H9 (cell line): Measurements from ENCODE around the gene AANAT. TPM values are rescaled to one million over a fixed set of nuclear protein-coding genes. Genes with fewer than 3 reads are reported as not detected.

Source experiments
- DNase-seq: peaks from one replicate; pipeline ENCODE4 v3.0.0-alpha.2; 2017
- H2AFZ ChIP-seq: one replicate; pipeline ENCODE4 v1.6.1; 2013; ENCODE audit warnings: mild to moderate bottlenecking, low read length, control low read depth, moderate library complexity
- H2AK5ac ChIP-seq: 2 replicates; pipeline ENCODE4 v1.6.1; 2013; ENCODE audit warnings: low read length, control low read depth, mixed read lengths; ENCODE audit not compliant: insufficient read length
- H2BK120ac ChIP-seq: one replicate; pipeline ENCODE4 v1.6.1; 2013; ENCODE audit warnings: low read depth, mild to moderate bottlenecking, low read length, control low read depth, inconsistent platforms; ENCODE audit not compliant: poor library complexity, severe bottlenecking
- H2BK12ac ChIP-seq: 2 replicates; pipeline ENCODE4 v1.6.1; 2013; ENCODE audit warnings: low read length, control low read depth, mixed read lengths, low read depth; ENCODE audit not compliant: insufficient read length
- H2BK15ac ChIP-seq: 2 replicates; pipeline ENCODE4 v1.6.1; 2013; ENCODE audit warnings: low read depth, low read length, control low read depth
- H2BK20ac ChIP-seq: one replicate; pipeline ENCODE4 v1.6.1; 2013; ENCODE audit warnings: low read depth, mild to moderate bottlenecking, low read length, control low read depth, inconsistent platforms; ENCODE audit not compliant: poor library complexity, severe bottlenecking
- H2BK5ac ChIP-seq: 2 replicates; pipeline ENCODE4 v1.6.1; 2013; ENCODE audit warnings: low read length, control low read depth, mixed read lengths; ENCODE audit not compliant: insufficient read length
- H3K14ac ChIP-seq: 2 replicates; pipeline ENCODE4 v1.6.1; 2013; ENCODE audit warnings: low read length, control low read depth; ENCODE audit not compliant: insufficient read depth
- H3K18ac ChIP-seq: 2 replicates; pipeline ENCODE4 v1.6.1; 2013; ENCODE audit warnings: low read depth, mild to moderate bottlenecking, mixed read lengths, low read length, control low read depth; ENCODE audit not compliant: insufficient read length
- H3K23ac ChIP-seq: 2 replicates; pipeline ENCODE4 v1.6.1; 2013; ENCODE audit warnings: low read length, control low read depth, mixed read lengths, low read depth; ENCODE audit not compliant: insufficient read length
- H3K23me2 ChIP-seq: 2 replicates; pipeline ENCODE4 v1.6.1; 2013; ENCODE audit warnings: low read depth, mild to moderate bottlenecking, mixed read lengths, low read length, control low read depth; ENCODE audit not compliant: insufficient read length, poor library complexity, severe bottlenecking
- H3K27ac ChIP-seq: 2 replicates; pipeline ENCODE4 v1.5.1; 2013; ENCODE audit warnings: low read length, control low read depth, mixed read lengths, low read depth; ENCODE audit not compliant: insufficient read length
- H3K27me3 ChIP-seq: 2 replicates; pipeline ENCODE4 v1.6.1; 2013; ENCODE audit warnings: low read length, control low read depth, inconsistent platforms; ENCODE audit not compliant: insufficient read depth
- H3K4ac ChIP-seq: 2 replicates; pipeline ENCODE4 v1.6.1; 2013; ENCODE audit warnings: low read depth, mild to moderate bottlenecking, control low read depth, inconsistent platforms, low read length, moderate library complexity
- H3K4me1 ChIP-seq: 2 replicates; pipeline ENCODE4 v1.6.1; 2013; ENCODE audit warnings: low read length, control low read depth, inconsistent platforms; ENCODE audit not compliant: insufficient read depth
- H3K4me2 ChIP-seq: 2 replicates; pipeline ENCODE4 v1.6.1; 2013; ENCODE audit warnings: low read length, control low read depth, mixed read lengths; ENCODE audit not compliant: insufficient read length, insufficient read depth
- H3K56ac ChIP-seq: 2 replicates; pipeline ENCODE4 v1.6.1; 2013; ENCODE audit warnings: low read depth, mild to moderate bottlenecking, mixed read lengths, low read length, control low read depth; ENCODE audit not compliant: insufficient read length
- H3K79me1 ChIP-seq: 2 replicates; pipeline ENCODE4 v1.6.1; 2013; ENCODE audit warnings: low read depth, mild to moderate bottlenecking, moderate library complexity, low read length, control low read depth, inconsistent platforms; ENCODE audit not compliant: insufficient read depth, poor library complexity, severe bottlenecking
- H3K79me2 ChIP-seq: 2 replicates; pipeline ENCODE4 v1.6.1; 2013; ENCODE audit warnings: low read length, control low read depth, inconsistent platforms; ENCODE audit not compliant: insufficient read depth
- H3K9ac ChIP-seq: 2 replicates; pipeline ENCODE4 v1.6.1; 2013; ENCODE audit warnings: low read length, control low read depth, mixed read lengths; ENCODE audit not compliant: insufficient read length; ENCODE audit errors: extremely low read depth
- H3K9me3 ChIP-seq: one replicate; pipeline ENCODE4 v1.6.1; 2013; ENCODE audit warnings: low read depth, low read length, inconsistent platforms; ENCODE audit not compliant: control insufficient read depth
- H3T11ph ChIP-seq: one replicate; pipeline ENCODE4 v1.6.1; 2013; ENCODE audit warnings: mild to moderate bottlenecking, low read length, control low read depth, inconsistent platforms
- H4K20me1 ChIP-seq: one replicate; pipeline ENCODE4 v1.6.1; 2013; ENCODE audit not compliant: control insufficient read depth, insufficient read length, insufficient read depth
- H4K5ac ChIP-seq: 2 replicates; pipeline ENCODE4 v1.6.1; 2013; ENCODE audit warnings: low read depth, mild to moderate bottlenecking, mixed read lengths, low read length, control low read depth; ENCODE audit not compliant: insufficient read length
- H4K8ac ChIP-seq: replicated peaks from 2 replicates; pipeline ENCODE4 v1.6.1; 2013; ENCODE audit warnings: low read length, control low read depth, mixed read lengths, low read depth; ENCODE audit not compliant: insufficient read length
- H4K91ac ChIP-seq: 2 replicates; pipeline ENCODE4 v1.6.1; 2013; ENCODE audit warnings: low read depth, mild to moderate bottlenecking, moderate library complexity, mixed read lengths, low read length, control low read depth; ENCODE audit not compliant: insufficient read length
- H3K27ac Mint-ChIP-seq, 3 experiments: 2 replicates in 2 of 3; 3 replicates in 1 of 3; pipeline ENCODE4 v1.8.0; 2020 to 2021; ENCODE audit warnings: mixed read lengths in 3 of 3, mild to moderate bottlenecking in 1 of 3, moderate library complexity in 1 of 3
- H3K27me3 Mint-ChIP-seq: 2 replicates; pipeline ENCODE4 v1.8.0; 2021; ENCODE audit warnings: low read depth, mild to moderate bottlenecking, moderate library complexity, mixed read lengths
- H3K36me3 Mint-ChIP-seq, 3 experiments: 2 replicates in 2 of 3; 3 replicates in 1 of 3; pipeline ENCODE4 v1.8.0; 2020 to 2021; ENCODE audit warnings: low read depth in 3 of 3, mixed read lengths in 3 of 3; ENCODE audit not compliant: insufficient read depth in 1 of 3
- H3K4me1 Mint-ChIP-seq, 2 experiments: 2 replicates each; pipeline ENCODE4 v1.8.0; 2020; ENCODE audit warnings: mixed read lengths in 2 of 2
- H3K4me3 Mint-ChIP-seq, 2 experiments: 2 replicates in 1 of 2; 3 replicates in 1 of 2; pipeline ENCODE4 v1.8.0; 2020 to 2021; ENCODE audit warnings: mild to moderate bottlenecking in 2 of 2, mixed read lengths in 2 of 2, moderate library complexity in 1 of 2
- H3K9me3 Mint-ChIP-seq, 2 experiments: 2 replicates in 1 of 2; 3 replicates in 1 of 2; pipeline ENCODE4 v1.8.0; 2020; ENCODE audit warnings: mild to moderate bottlenecking in 2 of 2, mixed read lengths in 2 of 2, moderate library complexity in 1 of 2
- CTCF ChIP-seq: fragments of 200-600 bp; sonication (generic); conservative IDR thresholded peaks from 3 replicates; pipeline ENCODE4 v1.8.0; 2021; ENCODE audit warnings: antibody characterized with exemption, mild to moderate bottlenecking
- WGBS: extraction: QIAGEN DNeasy Blood & Tissue Kit; methylation state at CpG from one replicate; pipeline ENCODE4 v1.1.7; 2013; ENCODE audit warnings: missing lambda C conversion rate, low lambda C conversion rate, mixed read lengths; ENCODE audit not compliant: insufficient read length; ENCODE audit errors: extremely low coverage; 5-methylcytosine and 5-hydroxymethylcytosine counted together
- total RNA-seq: library from RNA; stranded (reverse); gene quantifications from 2 replicates; pipeline ENCODE4 v1.2.1, GENCODE V29; 2021

AANAT gene
- total RNA-seq, 1 experiment from 2014 or later = 0.55 TPM

GRCh38 chr17:76515274-76515949 lies 48.0 kb downstream of the AANAT start:
- Histone ChIP-seq H2BK5ac (no peak overlapping the region), H2AFZ (no peak overlapping the region), H2BK15ac (no peak overlapping the region), H3K18ac (no peak overlapping the region), H3K4ac (no peak overlapping the region), H2BK12ac (no peak overlapping the region), H3K79me2 (no peaks in the 10 kb centered on the region; the same call in 1 of the 2 replicates), H4K5ac (no peak overlapping the region), H3K9me3 (no peaks in the 10 kb centered on the region), H3K56ac (no peak overlapping the region), H3K14ac (no peak overlapping the region; the same call in 1 of the 2 replicates), H3K23ac (no peak overlapping the region), H3T11ph (no peak overlapping the region), H3K4me1 (no peaks in the 10 kb centered on the region), H4K20me1 (no peaks in the 10 kb centered on the region), H3K9ac (no peak overlapping the region), H3K79me1 (no peaks in the 10 kb centered on the region), H2BK120ac (no peak overlapping the region), H3K4me2 (no peak overlapping the region), H3K27me3 (no peaks in the 10 kb centered on the region), H3K27ac (no peak overlapping the region), H3K23me2 (no peaks in the 10 kb centered on the region), H4K8ac (no peak overlapping the region), H2BK20ac (no peak overlapping the region), H4K91ac (no peak overlapping the region), H2AK5ac (no peak overlapping the region)
- no peak overlapping the region; a peak in 2 of 7 replicates for H3K27ac Mint-ChIP-seq
- no CpG with 5 or more reads among the region's 22 CpGs for WGBS
- no peak overlapping the region for H3K4me3 Mint-ChIP-seq
- H3K36me3 Mint-ChIP-seq = no peaks in the 10 kb centered on the region
- H3K9me3 Mint-ChIP-seq = no peaks in the 10 kb centered on the region; a peak in 1 of 5 replicates
- DNase-seq = no peak
- no peak for TF ChIP-seq CTCF
- peaks cover 0 to 12% of the 10 kb centered on the region in 2 experiments; a peak in 3 of 4 replicates for H3K4me1 Mint-ChIP-seq
- H3K27me3 Mint-ChIP-seq = peaks cover 13% of the 10 kb centered on the region
